Psoas muscle (tissue), 8 donors: ENCODE data around the gene PIGB. TPM values are rescaled to one million over a fixed set of nuclear protein-coding genes. Genes with fewer than 3 reads are reported as not detected.
"Not testable (repeated sequence)": the region's sequence is repeated elsewhere in the genome, so short reads cannot be mapped to it uniquely, and the experiment has no call there.

Experiments used
- ATAC-seq, 4 donors: fragments of 200-7000 bp; cut with Tn5 transposase; one replicate each; pipeline ENCODE4 v1.9.1; 2020; ENCODE audit warnings: moderate library complexity in 3 of 4, mild to moderate bottlenecking in 2 of 4
- DNase-seq, 2 donors: peaks; one replicate each; pipeline ENCODE4 v3.0.0-alpha.2; 2020
- H3K27ac ChIP-seq: fragments of 200-600 bp; one replicate; pipeline ENCODE4 v1.8.0; 2022
- H3K27me3 ChIP-seq, 3 donors: fragments of 200-600 bp in 1 of 3; one replicate each; pipeline versions ENCODE4 v1.6.1 to v1.8.0; 2013 to 2022; ENCODE audit warnings: low read length in 2 of 3, mild to moderate bottlenecking in 2 of 3, moderate library complexity in 1 of 3; ENCODE audit not compliant: insufficient read depth in 3 of 3
- H3K36me3 ChIP-seq, 2 donors: fragments of 200-600 bp in 1 of 2; one replicate each; pipeline versions ENCODE4 v1.6.1 to v1.8.0; 2013 to 2022; ENCODE audit warnings: low read depth in 1 of 2, mild to moderate bottlenecking in 1 of 2, moderate library complexity in 1 of 2; ENCODE audit not compliant: insufficient read depth in 1 of 2
- H3K4me1 ChIP-seq: fragments of 200-600 bp; one replicate; pipeline ENCODE4 v1.8.0; 2022
- H3K4me3 ChIP-seq: fragments of 200-600 bp; one replicate; pipeline ENCODE4 v1.8.0; 2022; ENCODE audit warnings: mild to moderate bottlenecking
- H3K9me3 ChIP-seq: fragments of 200-600 bp; one replicate; pipeline ENCODE4 v1.8.0; 2022
- CTCF ChIP-seq: fragments of 200-600 bp; IDR thresholded peaks from one replicate; pipeline ENCODE4 v1.8.0; 2022; ENCODE audit warnings: antibody characterized with exemption
- WGBS, 3 donors: extraction: QIAGEN DNeasy Blood & Tissue Kit; methylation state at CpG; one replicate each; pipeline versions ENCODE4 v1.1.6 to v1.1.7; 2013; 5-methylcytosine and 5-hydroxymethylcytosine counted together
- intact Hi-C, 2 donors: fragments of 100-400 bp; cut with DNase I; formaldehyde crosslinking; loops; one replicate each; pipeline versions ENCODE4 v1.11.0 to v1.14.2; 2022
- polyA plus RNA-seq, 3 donors: library from polyadenylated mRNA; stranded (reverse); fragments of 200-250 nt; gene quantifications; one replicate each; pipeline ENCODE4 v1.2.3, GENCODE V29; 2013
- total RNA-seq, 4 donors: library from RNA; stranded (reverse); fragmentation: NEBNext Ultra II Directional in 2 of 4; extraction: Animal tissue kit (Norgen Biotek cat#: 25700) in 2 of 4; gene quantifications; one replicate each; pipeline versions ENCODE4 v1.2.1 to v1.2.4, GENCODE V29; 2021 to 2023
- donor health status: healthy with polysubstance abuse.
- donor health status: DM: no; HTN: no; CAD: no; lungs with moderate emphysema.
- donor health status: Bipolar disorder and iron deficiency.
- donor health status: healthy.
- donor health status: DM: yes; HTN: yes; CAD: no.
- donor health status: DM: no; HTN: no; CAD: no.
- donor health status: DM: no; HTN: no; CAD: no.
- donor health status: DM: yes; HTN: yes; CAD: no.

PIGB gene
- total and polyA plus RNA-seq, 7 donors = 0.57 to 1.9 (median 1.3) TPM

GRCh38 chr15:55282284-55282833 is 36.7 kb upstream of the PIGB start:
- Histone ChIP-seq H3K4me1 (no peaks in the 10 kb centered on the region), H3K27ac (no peak overlapping the region), H3K4me3 (no peak overlapping the region), H3K27me3 (no peaks in the 10 kb centered on the region), H3K9me3 (no peaks in the 10 kb centered on the region), H3K36me3 (no peaks in the 10 kb centered on the region)
- intact Hi-C loops = loop anchor here in 1 of 2 donors (5.0 kb wide), 1 partner anchor 60 kb away; no protein-coding TSS in a partner anchor
- TF ChIP-seq CTCF = no peak
- ATAC-seq = no peak
- no peak for DNase-seq
- WGBS, 3 donors = 63 to 72% (median 70%) methylated on average over 5 of the region's 5 CpGs

- DNase-seq (no peak), ATAC-seq (no peak)
- H3K9me3 ChIP-seq = no peaks in the 10 kb centered on the region
- TF ChIP-seq CTCF = no peak
- H3K27me3 ChIP-seq = no peaks in the 10 kb centered on the region
- H3K4me3 ChIP-seq = no peak overlapping the region
- no peak overlapping the region for H3K27ac ChIP-seq
- 82 to 87% (median 86%) methylated on average over 6 of the region's 6 CpGs for WGBS, 3 donors
- no peaks in the 10 kb centered on the region for H3K4me1 ChIP-seq
- intact Hi-C loops = loop anchor here in 1 of 2 donors (5.0 kb wide), 1 partner anchor 61 kb away; no protein-coding TSS in a partner anchor
- no peaks in the 10 kb centered on the region for H3K36me3 ChIP-seq
Observed at GRCh38 chr15:55283379-55284147, 35.5 kb upstream of the PIGB start.

GRCh38 chr15:55284426-55284825 is 34.6 kb upstream of the PIGB start:
- 69 to 92% (median 80%) methylated on average over 1 of the region's 1 CpG for WGBS, 3 donors
- Histone ChIP-seq H3K4me1 (no peaks in the 10 kb centered on the region), H3K27ac (no peak overlapping the region)

GRCh38 chr15:55286442-55287189 is 32.4 kb upstream of the PIGB start:
- intact Hi-C loops, H3K27ac ChIP-seq, H3K9me3 ChIP-seq, H3K36me3 ChIP-seq, ATAC-seq, H3K4me1 ChIP-seq, H3K27me3 ChIP-seq, DNase-seq, H3K4me3 ChIP-seq: not testable (repeated sequence)
- WGBS, 3 donors = 95 to 97% (median 96%) methylated on average over 8 to 10 of the region's 10 CpGs

More at GRCh38 chr15:55284426-55284825, 34.6 kb upstream of the PIGB start:
- intact Hi-C loops = loop anchor here in 1 of 2 donors (5.0 kb wide), 1 partner anchor 62 kb away; no protein-coding TSS in a partner anchor
- DNase-seq (no peak), ATAC-seq (no peak)
- Histone ChIP-seq H3K27me3 (peaks cover 0 to 3% (median 0%) of the 10 kb centered on the region in 3 donors), H3K4me3 (no peak overlapping the region), H3K9me3 (no peaks in the 10 kb centered on the region), H3K36me3 (no peaks in the 10 kb centered on the region)
- no peak for TF ChIP-seq CTCF
